HCT116 (cell line): Measurements from ENCODE around the gene MED31. TPM values are rescaled to one million over a fixed set of nuclear protein-coding genes. Genes with fewer than 3 reads are reported as not detected.
A peak's percentile ranks its signal among the peaks of the same experiment; 100 is the strongest.

Source experiments
- ATAC-seq: fragments of 200-7000 bp; cut with Tn5 transposase; 2 replicates; pipeline ENCODE4 v1.9.1; 2020; ENCODE audit warnings: mild to moderate bottlenecking, moderate library complexity
- BruUV-seq: library from RNA; stranded (reverse); fragments of 400-500 nt; replicated peaks from 2 replicates; lab custom pipeline; 2021; lab: Mats Ljungman, UMichigan
- CTCF ChIA-PET: fragments of 300-600 bp; sonication (Branson Sonifier 250); formaldehyde crosslinking; loops from one replicate; lab custom pipeline; 2021; ENCODE audit warnings: antibody characterized with exemption; lab: Charles Lee
- POLR2A ChIA-PET: fragments of 300-600, 350-600 bp; sonication (Branson Sonifier 250); formaldehyde crosslinking; loops from one replicate; lab custom pipeline; 2021; ENCODE audit warnings: antibody characterized with exemption; lab: Charles Lee
- RAD21 ChIA-PET, 2 experiments: fragments of 300-600 bp; sonication (Branson Sonifier 250); formaldehyde crosslinking; loops; one replicate each; lab custom pipeline; 2023; ENCODE audit warnings: low total read pairs in 2 of 2; ENCODE audit not compliant: uncharacterized antibody in 2 of 2, unreplicated experiment in 2 of 2, low non-redundant PET in 1 of 2; lab: Charles Lee
- DNase-seq: peaks from one replicate; pipeline ENCODE4 v3.0.0-alpha.2; 2010; ENCODE audit warnings: low read depth, low spot score
- H2AFZ ChIP-seq: fragments of 200-600 bp; shearing (Covaris generic), sonication (generic); 2 replicates; pipeline ENCODE4 v1.6.1; 2017; ENCODE audit warnings: low read depth, mixed run types, mixed read lengths, antibody characterized with exemption, low read length; ENCODE audit not compliant: poor library complexity, severe bottlenecking
- H3K27ac ChIP-seq: 2 replicates; pipeline ENCODE4 v1.5.1; 2012; ENCODE audit warnings: low read depth, low read length
- H3K27me3 ChIP-seq: fragments of 200-600 bp; sonication (generic); 2 replicates; pipeline ENCODE4 v1.6.1; 2016; ENCODE audit warnings: mixed run types, low read length, mixed read lengths; ENCODE audit not compliant: insufficient read depth
- H3K36me3 ChIP-seq, 2 experiments: fragments of 200-500 bp in 1 of 2; fragments of 200-600 bp in 1 of 2; sonication (Bioruptor generic) in 1 of 2; sonication (generic) in 1 of 2; 2 replicates each; pipeline versions ENCODE4 v1.5.1 to v1.6.1; 2014 to 2016; ENCODE audit warnings: low read length in 2 of 2, inconsistent platforms in 1 of 2, mixed read lengths in 1 of 2, mixed run types in 1 of 2; ENCODE audit not compliant: insufficient read depth in 2 of 2, control insufficient read depth in 1 of 2
- H3K4me1 ChIP-seq, 2 experiments: fragments of 200-600 bp in 1 of 2; sonication (generic) in 1 of 2; 2 replicates each; pipeline versions ENCODE4 v1.5.1 to v1.6.1; 2012 to 2017; ENCODE audit warnings: low read length in 2 of 2, inconsistent platforms in 1 of 2, mild to moderate bottlenecking in 1 of 2, mixed read lengths in 1 of 2, mixed run types in 1 of 2, moderate library complexity in 1 of 2; ENCODE audit not compliant: insufficient read depth in 2 of 2, control insufficient read depth in 1 of 2
- H3K4me2 ChIP-seq: fragments of 200-600 bp; sonication (generic); 2 replicates; pipeline ENCODE4 v1.6.1; 2017; ENCODE audit warnings: mixed run types, low read length, mixed read lengths
- H3K4me3 ChIP-seq, 2 experiments: fragments of 200-600 bp in 1 of 2; sonication (generic) in 1 of 2; replicated peaks in 1 of 2; 2 replicates each; pipeline ENCODE4 v1.5.1; 2011 to 2016; ENCODE audit warnings: low read length in 2 of 2, control low read depth in 1 of 2, low read depth in 1 of 2, mild to moderate bottlenecking in 1 of 2, mixed read lengths in 1 of 2, mixed run types in 1 of 2
- H3K79me2 ChIP-seq: fragments of 200-600 bp; sonication (generic); 2 replicates; pipeline ENCODE4 v1.6.1; 2017; ENCODE audit warnings: mild to moderate bottlenecking, mixed run types, low read length, moderate library complexity, mixed read lengths; ENCODE audit not compliant: insufficient read depth
- H3K9ac ChIP-seq: fragments of 200-600 bp; sonication (generic); 2 replicates; pipeline ENCODE4 v1.6.1; 2016; ENCODE audit warnings: low read length, mixed read lengths
- H3K9me2 ChIP-seq: fragments of 200-600 bp; sonication (generic), shearing (Covaris generic); 2 replicates; pipeline ENCODE4 v1.6.1; 2017; ENCODE audit warnings: mixed run types, mild to moderate bottlenecking, moderate library complexity; ENCODE audit not compliant: insufficient read depth
- H3K9me3 ChIP-seq, 2 experiments: fragments of 200-500 bp in 1 of 2; fragments of 200-600 bp in 1 of 2; sonication (Bioruptor generic) in 1 of 2; sonication (generic) in 1 of 2; 2 replicates each; pipeline ENCODE4 v1.6.1; 2014 to 2017; ENCODE audit warnings: low read length in 2 of 2, mixed read lengths in 2 of 2, inconsistent platforms in 1 of 2, low read depth in 1 of 2, mild to moderate bottlenecking in 1 of 2, mixed run types in 1 of 2, moderate library complexity in 1 of 2; ENCODE audit not compliant: control insufficient read depth in 1 of 2, insufficient read depth in 1 of 2
- H4K20me1 ChIP-seq: fragments of 200-600 bp; sonication (generic), shearing (Covaris generic); 2 replicates; pipeline ENCODE4 v1.6.1; 2017; ENCODE audit warnings: mixed run types, mild to moderate bottlenecking, moderate library complexity; ENCODE audit not compliant: insufficient read depth
- ATF3 ChIP-seq: IDR thresholded peaks from 2 replicates; pipeline ENCODE4 v1.6.1; 2012
- CBX3 ChIP-seq: IDR thresholded peaks from 2 replicates; pipeline ENCODE4 v1.6.1; 2012; ENCODE audit warnings: low read depth
- CEBPB ChIP-seq: IDR thresholded peaks from 2 replicates; pipeline ENCODE4 v1.6.1; 2012; ENCODE audit warnings: low read depth
- EGR1 ChIP-seq: IDR thresholded peaks from 2 replicates; pipeline ENCODE4 v1.6.1; 2012; ENCODE audit warnings: low read depth
- ELF1 ChIP-seq: IDR thresholded peaks from 2 replicates; pipeline ENCODE4 v1.6.1; 2012; ENCODE audit warnings: low read depth, borderline replicate concordance
- FOSL1 ChIP-seq: IDR thresholded peaks from 2 replicates; pipeline ENCODE4 v1.6.1; 2012; ENCODE audit warnings: low read depth
- POLR2A ChIP-seq: IDR thresholded peaks from 2 replicates; pipeline ENCODE4 v1.7.0; 2011; ENCODE audit warnings: borderline replicate concordance; ENCODE audit not compliant: insufficient read depth, insufficient read length; ENCODE audit errors: extremely low read depth
- POLR2AphosphoS5 ChIP-seq: IDR thresholded peaks from 2 replicates; pipeline ENCODE4 v1.6.1; 2011; ENCODE audit warnings: mild to moderate bottlenecking, low read depth, low read length, moderate library complexity
- RAD21 ChIP-seq: IDR thresholded peaks from 2 replicates; pipeline ENCODE4 v1.6.1; 2012; ENCODE audit warnings: low read depth, mild to moderate bottlenecking
- REST ChIP-seq: IDR thresholded peaks from 2 replicates; pipeline ENCODE4 v1.6.1; 2012; ENCODE audit warnings: low read depth
- SP1 ChIP-seq: IDR thresholded peaks from 2 replicates; pipeline ENCODE4 v1.6.1; 2012; ENCODE audit warnings: low read depth
- SRF ChIP-seq: IDR thresholded peaks from 2 replicates; pipeline ENCODE4 v1.6.1; 2012; ENCODE audit warnings: low read depth
- TCF7L2 ChIP-seq: IDR thresholded peaks from 2 replicates; pipeline ENCODE4 v1.7.0; 2011; ENCODE audit warnings: borderline replicate concordance, inconsistent platforms; ENCODE audit not compliant: insufficient read depth, insufficient read length; ENCODE audit errors: extremely low read depth
- ZNF274 ChIP-seq: fragments of 200-500 bp; sonication (Bioruptor generic); IDR thresholded peaks from 2 replicates; pipeline ENCODE4 v1.6.1; 2014; ENCODE audit warnings: mild to moderate bottlenecking, low read depth, low read length, inconsistent platforms
- intact Hi-C: fragments of 100-400 bp; cut with micrococcal nuclease; formaldehyde crosslinking; loops from 2 replicates; pipeline ENCODE4 v1.10.0; 2022
- total RNA-seq: library from RNA; stranded (reverse); gene quantifications from one replicate; pipeline ENCODE4 v1.2.1, GENCODE V29; 2021; ENCODE audit not compliant: unreplicated experiment
- TF ChIP-seq, protein P1 (sequence below): IDR thresholded peaks from 2 replicates; pipeline ENCODE4 v1.6.1; 2011; ENCODE audit warnings: mild to moderate bottlenecking, low read length, moderate library complexity; ENCODE audit not compliant: insufficient replicate concordance; ENCODE audit errors: extremely low read depth
- TF ChIP-seq, protein P2 (sequence below), 3 experiments: fragments of 200-600 bp in 1 of 3; sonication (generic) in 1 of 3; IDR thresholded peaks in 2 of 3; conservative IDR thresholded peaks in 1 of 3; 2 replicates each; pipeline ENCODE4 v1.5.1; 2012 to 2017; ENCODE audit warnings: low read depth in 2 of 3, low read length in 2 of 3, antibody characterized with exemption in 1 of 3, borderline replicate concordance in 1 of 3, control low read depth in 1 of 3, mild to moderate bottlenecking in 1 of 3, mixed read lengths in 1 of 3, mixed run types in 1 of 3, moderate library complexity in 1 of 3; ENCODE audit not compliant: insufficient read depth in 1 of 3

MED31 gene
- total RNA-seq, 1 experiment from 2014 or later: 20.3 TPM

- TF ChIP-seq, protein P1, sequence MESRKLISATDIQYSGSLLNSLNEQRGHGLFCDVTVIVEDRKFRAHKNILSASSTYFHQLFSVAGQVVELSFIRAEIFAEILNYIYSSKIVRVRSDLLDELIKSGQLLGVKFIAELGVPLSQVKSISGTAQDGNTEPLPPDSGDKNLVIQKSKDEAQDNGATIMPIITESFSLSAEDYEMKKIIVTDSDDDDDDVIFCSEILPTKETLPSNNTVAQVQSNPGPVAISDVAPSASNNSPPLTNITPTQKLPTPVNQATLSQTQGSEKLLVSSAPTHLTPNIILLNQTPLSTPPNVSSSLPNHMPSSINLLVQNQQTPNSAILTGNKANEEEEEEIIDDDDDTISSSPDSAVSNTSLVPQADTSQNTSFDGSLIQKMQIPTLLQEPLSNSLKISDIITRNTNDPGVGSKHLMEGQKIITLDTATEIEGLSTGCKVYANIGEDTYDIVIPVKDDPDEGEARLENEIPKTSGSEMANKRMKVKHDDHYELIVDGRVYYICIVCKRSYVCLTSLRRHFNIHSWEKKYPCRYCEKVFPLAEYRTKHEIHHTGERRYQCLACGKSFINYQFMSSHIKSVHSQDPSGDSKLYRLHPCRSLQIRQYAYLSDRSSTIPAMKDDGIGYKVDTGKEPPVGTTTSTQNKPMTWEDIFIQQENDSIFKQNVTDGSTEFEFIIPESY: no peak
- TF ChIP-seq FOSL1: no peak
- TF ChIP-seq ELF1: no peak
- no peak for TF ChIP-seq EGR1
- no peak for TF ChIP-seq CEBPB
- TF ChIP-seq ZNF274: no peak
- TF ChIP-seq RAD21: no peak
- no peak for TF ChIP-seq SRF
- no peak for TF ChIP-seq SP1
- TF ChIP-seq TCF7L2: no peak
- no peak for TF ChIP-seq CBX3
These were observed 12.3 kb downstream of the MED31 start (continued) for GRCh38 chr17:6639014-6639585.

GRCh38 chr17:6638046-6638908 lies 13.1 kb downstream of the MED31 start:
- ATAC-seq (no peak), DNase-seq (no peak)
- no peaks in the 10 kb centered on the region for H3K9me2 ChIP-seq
- POLR2A ChIA-PET: no interaction called here
- no TSS peak for BruUV-seq
- peak overlapping the region; percentile 85 for H3K4me2 ChIP-seq
- peaks cover 11 to 21% of the 10 kb centered on the region in 2 experiments; a peak in 3 of 4 replicates for H3K36me3 ChIP-seq
- no peaks in the 10 kb centered on the region for H3K9me3 ChIP-seq
- H3K27ac ChIP-seq: peak overlapping the region; percentile 94; the same call in 1 of the 2 replicates
- no peak overlapping the region for H2AFZ ChIP-seq
- RAD21 ChIA-PET: no interaction called here
- intact Hi-C loops: no loop called here
- H3K9ac ChIP-seq: no peak overlapping the region
- H3K27me3 ChIP-seq: no peaks in the 10 kb centered on the region
- no peaks in the 10 kb centered on the region for H4K20me1 ChIP-seq
- peaks cover 41% of the 10 kb centered on the region for H3K79me2 ChIP-seq
- CTCF ChIA-PET: no interaction called here
- H3K4me3 ChIP-seq: no peak overlapping the region; a peak in 1 of 4 replicates
- H3K4me1 ChIP-seq: peaks cover 13 to 25% of the 10 kb centered on the region in 2 experiments; a peak in 3 of 4 replicates
- TF ChIP-seq REST (no peak), POLR2AphosphoS5 (no peak), POLR2A (no peak), CEBPB (no peak), SRF (no peak), ATF3 (no peak), RAD21 (no peak)
- TF ChIP-seq, protein P2, sequence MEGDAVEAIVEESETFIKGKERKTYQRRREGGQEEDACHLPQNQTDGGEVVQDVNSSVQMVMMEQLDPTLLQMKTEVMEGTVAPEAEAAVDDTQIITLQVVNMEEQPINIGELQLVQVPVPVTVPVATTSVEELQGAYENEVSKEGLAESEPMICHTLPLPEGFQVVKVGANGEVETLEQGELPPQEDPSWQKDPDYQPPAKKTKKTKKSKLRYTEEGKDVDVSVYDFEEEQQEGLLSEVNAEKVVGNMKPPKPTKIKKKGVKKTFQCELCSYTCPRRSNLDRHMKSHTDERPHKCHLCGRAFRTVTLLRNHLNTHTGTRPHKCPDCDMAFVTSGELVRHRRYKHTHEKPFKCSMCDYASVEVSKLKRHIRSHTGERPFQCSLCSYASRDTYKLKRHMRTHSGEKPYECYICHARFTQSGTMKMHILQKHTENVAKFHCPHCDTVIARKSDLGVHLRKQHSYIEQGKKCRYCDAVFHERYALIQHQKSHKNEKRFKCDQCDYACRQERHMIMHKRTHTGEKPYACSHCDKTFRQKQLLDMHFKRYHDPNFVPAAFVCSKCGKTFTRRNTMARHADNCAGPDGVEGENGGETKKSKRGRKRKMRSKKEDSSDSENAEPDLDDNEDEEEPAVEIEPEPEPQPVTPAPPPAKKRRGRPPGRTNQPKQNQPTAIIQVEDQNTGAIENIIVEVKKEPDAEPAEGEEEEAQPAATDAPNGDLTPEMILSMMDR (IDR thresholded peaks at IDR 0.05 in 2 of 3, conservative IDR thresholded peaks at IDR 0.05 in 1 of 3; ENCODE audit: borderline replicate concordance in 1 of 3, insufficient read depth in 1 of 3, low read depth in 2 of 3, low read length in 2 of 3): no peak
